H9 (cell line): ENCODE measurements around the gene ABCA1. TPM values are rescaled to one million over a fixed set of nuclear protein-coding genes. Genes with fewer than 3 reads are reported as not detected.

Source experiments
- DNase-seq: peaks from one replicate; pipeline ENCODE4 v3.0.0-alpha.2; 2017
- H2AFZ ChIP-seq: one replicate; pipeline ENCODE4 v1.6.1; 2013; ENCODE audit warnings: mild to moderate bottlenecking, low read length, control low read depth, moderate library complexity
- H2AK5ac ChIP-seq: 2 replicates; pipeline ENCODE4 v1.6.1; 2013; ENCODE audit warnings: low read length, control low read depth, mixed read lengths; ENCODE audit not compliant: insufficient read length
- H2BK120ac ChIP-seq: one replicate; pipeline ENCODE4 v1.6.1; 2013; ENCODE audit warnings: low read depth, mild to moderate bottlenecking, low read length, control low read depth, inconsistent platforms; ENCODE audit not compliant: poor library complexity, severe bottlenecking
- H2BK12ac ChIP-seq: 2 replicates; pipeline ENCODE4 v1.6.1; 2013; ENCODE audit warnings: low read length, control low read depth, mixed read lengths, low read depth; ENCODE audit not compliant: insufficient read length
- H2BK15ac ChIP-seq: 2 replicates; pipeline ENCODE4 v1.6.1; 2013; ENCODE audit warnings: low read depth, low read length, control low read depth
- H2BK20ac ChIP-seq: one replicate; pipeline ENCODE4 v1.6.1; 2013; ENCODE audit warnings: low read depth, mild to moderate bottlenecking, low read length, control low read depth, inconsistent platforms; ENCODE audit not compliant: poor library complexity, severe bottlenecking
- H2BK5ac ChIP-seq: 2 replicates; pipeline ENCODE4 v1.6.1; 2013; ENCODE audit warnings: low read length, control low read depth, mixed read lengths; ENCODE audit not compliant: insufficient read length
- H3K14ac ChIP-seq: 2 replicates; pipeline ENCODE4 v1.6.1; 2013; ENCODE audit warnings: low read length, control low read depth; ENCODE audit not compliant: insufficient read depth
- H3K18ac ChIP-seq: 2 replicates; pipeline ENCODE4 v1.6.1; 2013; ENCODE audit warnings: low read depth, mild to moderate bottlenecking, mixed read lengths, low read length, control low read depth; ENCODE audit not compliant: insufficient read length
- H3K23ac ChIP-seq: 2 replicates; pipeline ENCODE4 v1.6.1; 2013; ENCODE audit warnings: low read length, control low read depth, mixed read lengths, low read depth; ENCODE audit not compliant: insufficient read length
- H3K23me2 ChIP-seq: 2 replicates; pipeline ENCODE4 v1.6.1; 2013; ENCODE audit warnings: low read depth, mild to moderate bottlenecking, mixed read lengths, low read length, control low read depth; ENCODE audit not compliant: insufficient read length, poor library complexity, severe bottlenecking
- H3K27ac ChIP-seq: 2 replicates; pipeline ENCODE4 v1.5.1; 2013; ENCODE audit warnings: low read length, control low read depth, mixed read lengths, low read depth; ENCODE audit not compliant: insufficient read length
- H3K27me3 ChIP-seq: 2 replicates; pipeline ENCODE4 v1.6.1; 2013; ENCODE audit warnings: low read length, control low read depth, inconsistent platforms; ENCODE audit not compliant: insufficient read depth
- H3K4ac ChIP-seq: 2 replicates; pipeline ENCODE4 v1.6.1; 2013; ENCODE audit warnings: low read depth, mild to moderate bottlenecking, control low read depth, inconsistent platforms, low read length, moderate library complexity
- H3K4me1 ChIP-seq: 2 replicates; pipeline ENCODE4 v1.6.1; 2013; ENCODE audit warnings: low read length, control low read depth, inconsistent platforms; ENCODE audit not compliant: insufficient read depth
- H3K4me2 ChIP-seq: 2 replicates; pipeline ENCODE4 v1.6.1; 2013; ENCODE audit warnings: low read length, control low read depth, mixed read lengths; ENCODE audit not compliant: insufficient read length, insufficient read depth
- H3K56ac ChIP-seq: 2 replicates; pipeline ENCODE4 v1.6.1; 2013; ENCODE audit warnings: low read depth, mild to moderate bottlenecking, mixed read lengths, low read length, control low read depth; ENCODE audit not compliant: insufficient read length
- H3K79me1 ChIP-seq: 2 replicates; pipeline ENCODE4 v1.6.1; 2013; ENCODE audit warnings: low read depth, mild to moderate bottlenecking, moderate library complexity, low read length, control low read depth, inconsistent platforms; ENCODE audit not compliant: insufficient read depth, poor library complexity, severe bottlenecking
- H3K79me2 ChIP-seq: 2 replicates; pipeline ENCODE4 v1.6.1; 2013; ENCODE audit warnings: low read length, control low read depth, inconsistent platforms; ENCODE audit not compliant: insufficient read depth
- H3K9ac ChIP-seq: 2 replicates; pipeline ENCODE4 v1.6.1; 2013; ENCODE audit warnings: low read length, control low read depth, mixed read lengths; ENCODE audit not compliant: insufficient read length; ENCODE audit errors: extremely low read depth
- H3K9me3 ChIP-seq: one replicate; pipeline ENCODE4 v1.6.1; 2013; ENCODE audit warnings: low read depth, low read length, inconsistent platforms; ENCODE audit not compliant: control insufficient read depth
- H3T11ph ChIP-seq: one replicate; pipeline ENCODE4 v1.6.1; 2013; ENCODE audit warnings: mild to moderate bottlenecking, low read length, control low read depth, inconsistent platforms
- H4K20me1 ChIP-seq: one replicate; pipeline ENCODE4 v1.6.1; 2013; ENCODE audit not compliant: control insufficient read depth, insufficient read length, insufficient read depth
- H4K5ac ChIP-seq: 2 replicates; pipeline ENCODE4 v1.6.1; 2013; ENCODE audit warnings: low read depth, mild to moderate bottlenecking, mixed read lengths, low read length, control low read depth; ENCODE audit not compliant: insufficient read length
- H4K8ac ChIP-seq: replicated peaks from 2 replicates; pipeline ENCODE4 v1.6.1; 2013; ENCODE audit warnings: low read length, control low read depth, mixed read lengths, low read depth; ENCODE audit not compliant: insufficient read length
- H4K91ac ChIP-seq: 2 replicates; pipeline ENCODE4 v1.6.1; 2013; ENCODE audit warnings: low read depth, mild to moderate bottlenecking, moderate library complexity, mixed read lengths, low read length, control low read depth; ENCODE audit not compliant: insufficient read length
- H3K27ac Mint-ChIP-seq, 3 experiments: 2 replicates in 2 of 3; 3 replicates in 1 of 3; pipeline ENCODE4 v1.8.0; 2020 to 2021; ENCODE audit warnings: mixed read lengths in 3 of 3, mild to moderate bottlenecking in 1 of 3, moderate library complexity in 1 of 3
- H3K27me3 Mint-ChIP-seq: 2 replicates; pipeline ENCODE4 v1.8.0; 2021; ENCODE audit warnings: low read depth, mild to moderate bottlenecking, moderate library complexity, mixed read lengths
- H3K36me3 Mint-ChIP-seq, 3 experiments: 2 replicates in 2 of 3; 3 replicates in 1 of 3; pipeline ENCODE4 v1.8.0; 2020 to 2021; ENCODE audit warnings: low read depth in 3 of 3, mixed read lengths in 3 of 3; ENCODE audit not compliant: insufficient read depth in 1 of 3
- H3K4me1 Mint-ChIP-seq, 2 experiments: 2 replicates each; pipeline ENCODE4 v1.8.0; 2020; ENCODE audit warnings: mixed read lengths in 2 of 2
- H3K4me3 Mint-ChIP-seq, 2 experiments: 2 replicates in 1 of 2; 3 replicates in 1 of 2; pipeline ENCODE4 v1.8.0; 2020 to 2021; ENCODE audit warnings: mild to moderate bottlenecking in 2 of 2, mixed read lengths in 2 of 2, moderate library complexity in 1 of 2
- H3K9me3 Mint-ChIP-seq, 2 experiments: 2 replicates in 1 of 2; 3 replicates in 1 of 2; pipeline ENCODE4 v1.8.0; 2020; ENCODE audit warnings: mild to moderate bottlenecking in 2 of 2, mixed read lengths in 2 of 2, moderate library complexity in 1 of 2
- CTCF ChIP-seq: fragments of 200-600 bp; sonication (generic); conservative IDR thresholded peaks from 3 replicates; pipeline ENCODE4 v1.8.0; 2021; ENCODE audit warnings: antibody characterized with exemption, mild to moderate bottlenecking
- WGBS: extraction: QIAGEN DNeasy Blood & Tissue Kit; methylation state at CpG from one replicate; pipeline ENCODE4 v1.1.7; 2013; ENCODE audit warnings: missing lambda C conversion rate, low lambda C conversion rate, mixed read lengths; ENCODE audit not compliant: insufficient read length; ENCODE audit errors: extremely low coverage; 5-methylcytosine and 5-hydroxymethylcytosine counted together
- total RNA-seq: library from RNA; stranded (reverse); gene quantifications from 2 replicates; pipeline ENCODE4 v1.2.1, GENCODE V29; 2021

Gene ABCA1
- total RNA-seq, 1 experiment from 2014 or later: 16.6 TPM

GRCh38 chr9:104772714-104773510 lies 155.0 kb downstream of the ABCA1 start:
- no CpG with 5 or more reads among the region's 5 CpGs for WGBS
- H3K4me1 ChIP-seq: no peaks in the 10 kb centered on the region
- no peaks in the 10 kb centered on the region for H3K36me3 Mint-ChIP-seq
- no peaks in the 10 kb centered on the region for H3K23me2 ChIP-seq
- H3K56ac ChIP-seq: no peak overlapping the region
- no peak overlapping the region for H3K18ac ChIP-seq
- H4K5ac ChIP-seq: no peak overlapping the region
- H3K4me3 Mint-ChIP-seq: no peak overlapping the region
- H3K9me3 ChIP-seq: no peaks in the 10 kb centered on the region
- H4K91ac ChIP-seq: no peak overlapping the region
- H3K27me3 Mint-ChIP-seq: no peaks in the 10 kb centered on the region
- no peak overlapping the region for H2BK15ac ChIP-seq
- H3K9ac ChIP-seq: no peak overlapping the region
- no peak for TF ChIP-seq CTCF
- H2BK120ac ChIP-seq: no peak overlapping the region
- H4K20me1 ChIP-seq: no peaks in the 10 kb centered on the region
- no peaks in the 10 kb centered on the region for H3K79me2 ChIP-seq
- H4K8ac ChIP-seq: no peak overlapping the region
- H2BK12ac ChIP-seq: no peak overlapping the region
- no peak overlapping the region for H3K14ac ChIP-seq
- H3K4ac ChIP-seq: no peak overlapping the region
- H3K4me1 Mint-ChIP-seq: no peaks in the 10 kb centered on the region
- no peak overlapping the region for H3K4me2 ChIP-seq
- H2AFZ ChIP-seq: no peak overlapping the region
- H2BK5ac ChIP-seq: no peak overlapping the region
- no peak overlapping the region for H3T11ph ChIP-seq
- DNase-seq: no peak
- H2BK20ac ChIP-seq: no peak overlapping the region
- H3K9me3 Mint-ChIP-seq: no peaks in the 10 kb centered on the region
- H3K27ac ChIP-seq: no peak overlapping the region
- no peaks in the 10 kb centered on the region for H3K27me3 ChIP-seq
- no peak overlapping the region for H3K23ac ChIP-seq
- no peak overlapping the region for H2AK5ac ChIP-seq
- H3K27ac Mint-ChIP-seq: no peak overlapping the region
- no peaks in the 10 kb centered on the region for H3K79me1 ChIP-seq
